HAP-1 (cell line): ENCODE results near the gene ARHGEF25.

ENCODE experiments used
- DNase-seq, 2 experiments: peaks; one replicate each; pipeline ENCODE4 v3.0.0-alpha.2; 2016 to 2020; ENCODE audit warnings: low spot score in 2 of 2
- H3K27me3 ChIP-seq: fragments of 250-450 bp; sonication (Bioruptor Pico); 2 replicates; pipeline ENCODE4 v1.5.1; 2020; ENCODE audit warnings: low read depth, mild to moderate bottlenecking, moderate library complexity
- H3K36me3 ChIP-seq: fragments of 250-450 bp; sonication (Bioruptor Pico); replicated peaks from 2 replicates; pipeline ENCODE4 v1.5.1; 2020; ENCODE audit warnings: mild to moderate bottlenecking
- H3K4me1 ChIP-seq: fragments of 250-450 bp; sonication (Bioruptor Pico); 2 replicates; pipeline ENCODE4 v1.5.1; 2020; ENCODE audit warnings: mild to moderate bottlenecking
- H3K4me3 ChIP-seq: fragments of 250-450 bp; sonication (Bioruptor Pico); 2 replicates; pipeline ENCODE4 v1.5.1; 2020; ENCODE audit warnings: mild to moderate bottlenecking, moderate library complexity
- H3K9me3 ChIP-seq: fragments of 250-450 bp; sonication (Bioruptor Pico); 2 replicates; pipeline ENCODE4 v1.5.1; 2020; ENCODE audit warnings: mild to moderate bottlenecking, moderate library complexity
- in situ Hi-C: fragments of 300-500 bp; cut with MboI; formaldehyde crosslinking; loops from 3 replicates; pipeline ENCODE4 v1.14.3; 2020; ENCODE audit warnings: low sequenced_read_pairs, inconsistent platforms, mixed read lengths

The ARHGEF25 gene

GRCh38 chr12:57607958-57608663 is 3.1 kb upstream of the ARHGEF25 start:
- Histone ChIP-seq H3K4me3 (no peak overlapping the region), H3K9me3 (no peaks in the 10 kb centered on the region), H3K27me3 (no peaks in the 10 kb centered on the region), H3K36me3 (no peaks in the 10 kb centered on the region), H3K4me1 (peaks cover 4% of the 10 kb centered on the region)
- in situ Hi-C loops: no loop called here
- no peak for DNase-seq

DNA sequence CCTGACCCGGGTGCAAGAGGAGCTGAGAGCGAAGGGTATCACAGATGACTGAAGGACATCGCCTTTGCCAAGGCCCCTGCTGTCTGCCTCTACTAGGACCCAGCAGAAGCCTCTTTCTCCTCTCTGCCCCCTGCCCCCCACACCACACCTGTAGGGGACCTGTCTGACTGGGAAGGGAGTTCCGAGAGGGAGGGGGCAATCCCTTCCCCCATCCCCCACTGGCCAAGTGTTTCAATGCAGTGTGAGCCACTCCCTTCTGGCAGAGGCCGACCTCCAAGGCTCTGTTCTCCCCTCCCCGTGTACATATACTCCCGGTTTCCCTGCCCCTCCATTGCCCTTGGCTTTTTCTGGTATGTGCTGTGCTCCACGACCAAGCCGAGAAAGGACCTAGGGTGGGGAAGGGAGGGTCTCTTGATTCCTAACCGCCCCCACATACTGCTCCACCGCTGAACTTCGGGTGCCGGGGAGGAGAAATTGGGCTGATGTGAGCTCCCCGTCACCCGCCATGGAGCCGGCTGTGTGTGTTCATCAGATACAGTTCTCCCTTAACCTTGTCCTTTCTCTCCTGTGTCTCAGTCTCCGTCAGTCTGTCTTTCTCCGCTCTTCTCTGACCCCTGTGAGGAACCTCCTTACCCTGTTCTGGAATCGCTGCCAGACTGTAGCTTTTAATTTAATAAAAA is 2.0 kb upstream of the ARHGEF25 start:
- no peak overlapping the region for H3K4me3 ChIP-seq
- DNase-seq: no peak
- peaks cover 4% of the 10 kb centered on the region for H3K4me1 ChIP-seq

GRCh38 chr12:57609781-57610553 is 1.3 kb upstream of the ARHGEF25 start:
- in situ Hi-C loops: no loop called here
- no peaks in the 10 kb centered on the region for H3K27me3 ChIP-seq
- DNase-seq: no peak
- peaks cover 4% of the 10 kb centered on the region for H3K4me1 ChIP-seq
- no peak overlapping the region for H3K4me3 ChIP-seq
- H3K36me3 ChIP-seq: 0 out of 2 replicates have a peak, but pooled peaks cover 2% of the 10 kb centered on the region
- no peaks in the 10 kb centered on the region for H3K9me3 ChIP-seq

More for the DNA sequence above, 2.0 kb upstream of the ARHGEF25 start:
- no peaks in the 10 kb centered on the region for H3K27me3 ChIP-seq
- in situ Hi-C loops: no loop called here
- H3K36me3 ChIP-seq: 0 out of 2 replicates have a peak, but pooled peaks cover under 1% of the 10 kb centered on the region
- H3K9me3 ChIP-seq: no peaks in the 10 kb centered on the region

DNA sequence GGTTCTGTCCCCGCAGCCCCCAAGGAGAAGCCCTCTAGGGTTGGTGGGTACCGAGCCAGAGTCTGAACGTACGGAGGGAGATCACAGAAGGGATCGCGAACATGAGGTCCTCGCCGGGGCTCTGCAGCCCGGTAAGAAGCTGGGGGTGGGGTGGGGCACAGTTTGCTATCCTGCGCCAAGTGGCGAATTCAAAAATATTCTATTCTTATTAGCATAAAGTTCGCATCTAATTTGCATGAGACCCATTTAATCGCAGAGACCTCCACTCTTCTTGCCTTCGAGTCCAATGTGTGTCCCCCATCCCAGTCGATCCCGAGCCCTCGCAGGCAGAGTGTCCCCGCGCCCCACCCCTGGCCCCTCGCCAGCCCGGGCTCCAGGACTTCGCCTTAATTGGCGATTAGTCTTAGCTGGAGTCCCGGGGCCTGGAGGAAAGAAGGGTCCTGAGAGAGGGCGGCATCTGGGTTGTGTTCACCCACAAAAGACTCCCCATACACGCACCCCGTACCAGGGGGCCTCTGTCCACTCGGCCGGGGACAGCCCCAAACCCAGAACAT is 604 bp upstream of the ARHGEF25 start:
- H3K4me3 ChIP-seq: peak overlapping the region; percentile 63
- H3K4me1 ChIP-seq: peaks cover 4% of the 10 kb centered on the region
- H3K36me3 ChIP-seq: peaks cover 8% of the 10 kb centered on the region
- H3K9me3 ChIP-seq: no peaks in the 10 kb centered on the region
- no peaks in the 10 kb centered on the region for H3K27me3 ChIP-seq
- no peak for DNase-seq
- in situ Hi-C loops: no loop called here

- no peaks in the 10 kb centered on the region for H3K27me3 ChIP-seq
- H3K9me3 ChIP-seq: no peaks in the 10 kb centered on the region
- H3K36me3 ChIP-seq: peaks cover 11% of the 10 kb centered on the region
- H3K4me1 ChIP-seq: peaks cover 4% of the 10 kb centered on the region
- no peak for DNase-seq
- in situ Hi-C loops: no loop called here
- H3K4me3 ChIP-seq: peak overlapping the region; percentile 63
Measured at GRCh38 chr12:57611827-57612710, 834 bp downstream of the ARHGEF25 start.

- Histone ChIP-seq H3K4me3 (no peak overlapping the region), H3K36me3 (peaks cover 11% of the 10 kb centered on the region), H3K9me3 (no peaks in the 10 kb centered on the region), H3K27me3 (no peaks in the 10 kb centered on the region), H3K4me1 (peaks cover 4% of the 10 kb centered on the region)
- in situ Hi-C loops: no loop called here
- DNase-seq: no peak
Measured at GRCh38 chr12:57612711-57613426, 1.6 kb downstream of the ARHGEF25 start.

DNA sequence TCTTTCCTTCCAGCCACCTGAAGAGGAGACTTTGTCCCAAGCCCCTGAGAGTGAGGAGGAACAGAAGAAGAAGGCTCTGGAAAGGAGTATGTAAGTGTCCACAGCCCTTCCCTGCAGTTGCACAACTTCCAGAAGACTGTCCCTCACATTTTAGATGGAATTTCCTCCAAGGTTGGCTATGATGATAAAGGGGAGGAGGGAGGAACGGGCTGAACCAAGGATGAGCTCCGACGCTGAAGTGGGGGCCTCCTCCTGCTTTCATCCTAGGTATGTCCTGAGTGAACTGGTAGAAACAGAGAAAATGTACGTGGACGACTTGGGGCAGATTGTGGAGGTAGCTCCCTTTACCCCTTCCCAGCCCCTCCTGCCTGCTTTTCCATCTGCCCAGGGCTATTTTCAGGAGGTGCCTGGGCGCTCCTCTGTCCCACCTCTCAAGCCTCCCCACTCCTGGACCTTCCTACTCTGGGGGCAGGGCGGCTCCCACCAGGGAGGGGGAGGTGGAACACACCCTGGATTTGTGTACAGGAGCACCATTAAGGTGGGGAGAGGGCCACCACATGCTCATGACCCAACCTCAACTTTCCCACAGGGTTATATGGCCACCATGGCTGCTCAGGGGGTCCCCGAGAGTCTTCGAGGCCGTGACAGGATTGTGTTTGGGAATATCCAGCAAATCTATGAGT is 2.3 kb downstream of the ARHGEF25 start:
- Histone ChIP-seq H3K9me3 (no peaks in the 10 kb centered on the region), H3K4me3 (no peak overlapping the region), H3K27me3 (no peaks in the 10 kb centered on the region), H3K4me1 (peaks cover 4% of the 10 kb centered on the region), H3K36me3 (peaks cover 11% of the 10 kb centered on the region)
- in situ Hi-C loops: no loop called here
- DNase-seq: no peak

DNA sequence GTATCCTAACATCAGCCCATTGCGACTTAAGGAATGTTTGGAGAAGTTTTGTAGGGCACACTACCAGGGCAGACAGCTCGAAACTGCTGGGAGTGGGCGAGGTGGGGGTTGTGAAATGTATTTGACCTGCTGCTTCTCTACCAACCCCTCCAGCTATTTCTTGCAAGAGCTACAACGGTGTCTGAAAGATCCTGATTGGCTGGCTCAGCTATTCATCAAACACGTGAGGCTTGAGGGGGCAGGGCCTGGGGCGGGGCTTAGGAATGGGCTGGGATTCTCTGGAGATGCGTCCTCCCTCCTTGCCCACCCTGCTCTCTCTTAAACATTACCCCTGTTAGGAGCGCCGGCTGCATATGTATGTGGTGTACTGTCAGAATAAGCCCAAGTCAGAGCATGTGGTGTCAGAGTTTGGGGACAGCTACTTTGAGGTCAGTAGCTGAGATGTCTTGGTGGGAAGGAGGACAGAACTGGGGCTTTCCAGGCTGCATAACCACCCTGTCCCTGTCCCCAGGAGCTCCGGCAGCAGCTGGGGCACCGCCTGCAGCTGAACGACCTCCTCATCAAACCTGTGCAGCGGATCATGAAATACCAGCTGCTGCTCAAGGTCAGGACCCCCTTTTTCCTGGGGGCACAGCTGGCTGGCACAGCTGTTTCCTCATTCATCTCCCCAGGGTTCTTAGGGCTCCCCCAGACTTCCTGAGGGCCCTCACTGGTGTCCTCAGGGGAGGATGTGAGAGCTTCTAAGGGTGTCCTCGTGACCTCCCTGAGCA is 3.1 kb downstream of the ARHGEF25 start:
- Histone ChIP-seq H3K4me1 (peaks cover 4% of the 10 kb centered on the region), H3K27me3 (no peaks in the 10 kb centered on the region), H3K9me3 (no peaks in the 10 kb centered on the region), H3K4me3 (no peak overlapping the region), H3K36me3 (peaks cover 11% of the 10 kb centered on the region)
- in situ Hi-C loops: no loop called here
- peak in 1 of 2 experiments; percentile 64 for DNase-seq

DNA sequence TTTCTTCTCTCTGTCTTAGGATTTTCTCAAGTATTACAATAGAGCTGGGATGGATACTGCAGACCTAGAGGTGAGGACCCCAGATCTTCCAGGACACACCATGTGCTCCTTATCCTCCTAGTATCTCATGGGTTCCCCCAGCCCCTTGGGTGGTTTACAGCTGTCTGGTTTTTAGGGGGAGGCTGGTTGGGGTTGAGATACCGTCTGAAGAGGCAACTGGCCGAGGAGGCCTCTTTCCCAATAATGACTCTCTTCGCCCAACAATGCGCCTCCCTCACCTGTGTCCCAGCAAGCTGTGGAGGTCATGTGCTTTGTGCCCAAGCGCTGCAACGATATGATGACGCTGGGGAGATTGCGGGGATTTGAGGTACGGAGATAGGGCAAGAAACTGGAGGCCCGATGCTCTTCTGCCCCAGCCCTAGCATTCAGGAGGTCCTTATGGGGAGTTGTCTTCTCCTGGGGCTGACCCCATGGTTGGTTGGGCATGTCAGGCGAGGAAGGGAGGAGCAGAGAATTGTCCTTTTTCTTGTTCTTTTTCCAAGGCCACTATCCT is 3.8 kb downstream of the ARHGEF25 start:
- DNase-seq: no peak
- in situ Hi-C loops: no loop called here
- no peaks in the 10 kb centered on the region for H3K27me3 ChIP-seq
- no peak overlapping the region for H3K4me3 ChIP-seq
- H3K36me3 ChIP-seq: peaks cover 11% of the 10 kb centered on the region
- H3K9me3 ChIP-seq: no peaks in the 10 kb centered on the region
- H3K4me1 ChIP-seq: peaks cover 4% of the 10 kb centered on the region

DNA sequence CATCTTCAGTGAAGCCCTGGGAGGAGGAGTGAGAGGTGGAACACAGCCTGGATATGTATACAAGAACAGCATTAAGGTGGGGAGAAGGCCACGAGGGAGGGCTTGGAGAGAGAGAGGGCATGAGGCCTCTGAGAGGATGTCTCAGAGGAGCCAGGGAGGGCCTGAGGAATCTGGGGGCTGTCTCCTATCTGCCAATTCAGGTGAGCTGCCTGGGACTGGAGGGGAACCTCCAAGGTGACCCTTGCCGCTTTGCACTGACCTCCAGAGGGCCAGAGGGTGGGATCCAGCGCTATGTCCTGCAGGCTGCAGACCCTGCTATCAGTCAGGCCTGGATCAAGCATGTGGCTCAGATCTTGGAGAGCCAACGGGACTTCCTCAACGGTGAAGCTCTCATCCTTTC is 4.4 kb downstream of the ARHGEF25 start:
- Histone ChIP-seq H3K4me3 (no peak overlapping the region), H3K4me1 (peaks cover 4% of the 10 kb centered on the region), H3K27me3 (no peaks in the 10 kb centered on the region), H3K36me3 (peaks cover 11% of the 10 kb centered on the region), H3K9me3 (no peaks in the 10 kb centered on the region)
- DNase-seq: no peak
- in situ Hi-C loops: no loop called here

- H3K4me1 ChIP-seq: no peaks in the 10 kb centered on the region
- in situ Hi-C loops: no loop called here
- H3K36me3 ChIP-seq: peaks cover 11% of the 10 kb centered on the region
- no peaks in the 10 kb centered on the region for H3K9me3 ChIP-seq
- H3K27me3 ChIP-seq: no peaks in the 10 kb centered on the region
- DNase-seq: no peak
- H3K4me3 ChIP-seq: no peak overlapping the region
Measured at GRCh38 chr12:57616383-57617101, 5.3 kb downstream of the ARHGEF25 start.
